HG02642 (cell line): Measurements from ENCODE around the gene SYNPR.

Source experiments
- ATAC-seq: cut with Tn5 transposase; IDR thresholded peaks from one replicate; pipeline ENCODE4 v1.9.1; 2021; ENCODE audit warnings: mild to moderate bottlenecking; ENCODE audit not compliant: unreplicated experiment, poor library complexity

SYNPR gene

DNA sequence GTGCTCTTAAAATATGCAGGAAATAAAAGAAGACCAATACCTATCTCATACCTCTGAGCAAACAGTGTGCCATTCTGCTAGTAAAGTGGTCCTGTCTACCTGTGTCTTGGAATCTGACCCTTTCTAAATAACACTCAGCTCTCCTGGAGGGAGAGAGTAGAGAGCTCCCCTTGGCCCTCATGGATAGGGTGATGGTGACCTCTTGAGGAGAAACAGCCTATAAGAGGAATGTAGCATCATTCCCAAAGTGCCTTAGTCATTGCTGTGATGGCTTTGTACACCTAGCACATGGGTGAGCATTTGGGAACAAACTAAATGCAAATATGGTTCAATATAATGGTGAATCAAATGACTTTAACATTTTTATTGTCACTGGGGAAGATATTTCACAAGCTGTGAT is 384.4 kb downstream of the SYNPR start:
- ATAC-seq: no peak
